Colonic mucosa (tissue), 4 donors: ENCODE measurements around the gene NTRK3. TPM values are rescaled to one million over a fixed set of nuclear protein-coding genes. Genes with fewer than 3 reads are reported as not detected.

Experiments
- DNase-seq: peaks from one replicate; pipeline ENCODE4 v3.0.0-alpha.2; 2020
- H3K27ac ChIP-seq: fragments of 200-600 bp; one replicate; pipeline ENCODE4 v1.8.0; 2021
- H3K27me3 ChIP-seq: fragments of 200-600 bp; one replicate; pipeline ENCODE4 v1.8.0; 2021
- H3K36me3 ChIP-seq: fragments of 200-600 bp; one replicate; pipeline ENCODE4 v1.8.0; 2021
- H3K4me1 ChIP-seq: fragments of 200-600 bp; one replicate; pipeline ENCODE4 v1.8.0; 2021; ENCODE audit warnings: mild to moderate bottlenecking
- H3K4me3 ChIP-seq: fragments of 200-600 bp; one replicate; pipeline ENCODE4 v1.8.0; 2021
- H3K9ac ChIP-seq, 2 donors: one replicate each; pipeline ENCODE4 v1.7.0; 2013; ENCODE audit warnings: control low read depth in 2 of 2, low read depth in 2 of 2, low read length in 2 of 2
- H3K9me3 ChIP-seq: fragments of 200-600 bp; one replicate; pipeline ENCODE4 v1.8.0; 2021
- CTCF ChIP-seq: fragments of 200-600 bp; IDR thresholded peaks from one replicate; pipeline ENCODE4 v1.8.0; 2022; ENCODE audit warnings: antibody characterized with exemption, mild to moderate bottlenecking
- intact Hi-C: fragments of 100-400 bp; cut with DNase I; formaldehyde crosslinking; loops from one replicate; pipeline ENCODE4 v1.14.1; 2022
- total RNA-seq, 2 donors: library from RNA; stranded (reverse); fragmentation: NEBNext Ultra II Directional in 1 of 2; extraction: Animal tissue kit (Norgen Biotek cat#: 25700) in 1 of 2; gene quantifications; one replicate each; pipeline ENCODE4 v1.2.1, GENCODE V29; 2021
- donor health status: healthy.
- donor health status: DM: no; HTN: no; CAD: no.
- donor health status: DM: no; HTN: no; CAD: no.

Gene NTRK3
- total RNA-seq, 2 donors from 2014 or later, result 1.2 to 1.5 TPM

GRCh38 chr15:88166082-88166993 is 90.2 kb downstream of the NTRK3 start:
- no peak for DNase-seq

GRCh38 chr15:88161636-88162035 is 94.9 kb downstream of the NTRK3 start:
- no peak for DNase-seq
- H3K27ac ChIP-seq, result no peak overlapping the region
- TF ChIP-seq CTCF, result no peak
- H3K27me3 ChIP-seq, result no peaks in the 10 kb centered on the region
- H3K9ac ChIP-seq, result no peak overlapping the region
- H3K4me1 ChIP-seq, result no peaks in the 10 kb centered on the region
- H3K36me3 ChIP-seq, result no peaks in the 10 kb centered on the region
- no peaks in the 10 kb centered on the region for H3K9me3 ChIP-seq
- intact Hi-C loops, result no loop called here
- H3K4me3 ChIP-seq, result no peak overlapping the region

More at GRCh38 chr15:88166082-88166993, 90.2 kb downstream of the NTRK3 start:
- Histone ChIP-seq H3K36me3 (no peaks in the 10 kb centered on the region), H3K4me1 (no peaks in the 10 kb centered on the region), H3K4me3 (no peak overlapping the region), H3K27ac (no peak overlapping the region), H3K27me3 (no peaks in the 10 kb centered on the region), H3K9me3 (no peaks in the 10 kb centered on the region), H3K9ac (no peak overlapping the region)
- TF ChIP-seq CTCF, result no peak
- intact Hi-C loops, result no loop called here

GRCh38 chr15:88155310-88155709 is 101.2 kb downstream of the NTRK3 start:
- intact Hi-C loops, result no loop called here
- DNase-seq, result no peak
- no peak for TF ChIP-seq CTCF

GRCh38 chr15:88152672-88153071 is 103.9 kb downstream of the NTRK3 start:
- DNase-seq, result no peak
- Histone ChIP-seq H3K4me3 (no peak overlapping the region), H3K27me3 (no peaks in the 10 kb centered on the region), H3K27ac (no peak overlapping the region), H3K4me1 (no peaks in the 10 kb centered on the region), H3K36me3 (no peaks in the 10 kb centered on the region), H3K9me3 (no peaks in the 10 kb centered on the region), H3K9ac (no peak overlapping the region)
- no peak for TF ChIP-seq CTCF
- intact Hi-C loops, result no loop called here

More at GRCh38 chr15:88155310-88155709, 101.2 kb downstream of the NTRK3 start:
- Histone ChIP-seq H3K9ac (no peak overlapping the region), H3K27ac (no peak overlapping the region), H3K36me3 (no peaks in the 10 kb centered on the region), H3K4me3 (no peak overlapping the region), H3K9me3 (no peaks in the 10 kb centered on the region), H3K4me1 (no peaks in the 10 kb centered on the region), H3K27me3 (no peaks in the 10 kb centered on the region)

- no peak for TF ChIP-seq CTCF
- intact Hi-C loops, result no loop called here
- H3K36me3 ChIP-seq, result no peaks in the 10 kb centered on the region
Measured at GRCh38 chr15:88147760-88148159, 108.8 kb downstream of the NTRK3 start.

More at GRCh38 chr15:88147760-88148159, 108.8 kb downstream of the NTRK3 start:
- Histone ChIP-seq H3K9ac (no peak overlapping the region), H3K27me3 (no peaks in the 10 kb centered on the region), H3K9me3 (no peaks in the 10 kb centered on the region), H3K4me3 (no peak overlapping the region), H3K27ac (no peak overlapping the region), H3K4me1 (no peaks in the 10 kb centered on the region)
- DNase-seq, result no peak
